Brain microvascular endothelial cell (primary cell): ENCODE measurements around the gene NCBP3.
"Not testable (repeated sequence)": the region's sequence is repeated elsewhere in the genome, so short reads cannot be mapped to it uniquely, and the experiment has no call there.

ENCODE experiments used
- DNase-seq: peaks from one replicate; pipeline ENCODE4 v3.0.0-alpha.2; 2020
- H3K27ac ChIP-seq: fragments of 250-450 bp; sonication (Bioruptor Pico); 2 replicates; pipeline ENCODE4 v1.5.1; 2020; ENCODE audit warnings: mild to moderate bottlenecking, moderate library complexity
- H3K27me3 ChIP-seq: fragments of 250-450 bp; sonication (Bioruptor Pico); replicated peaks from 2 replicates; pipeline ENCODE4 v1.5.1; 2020; ENCODE audit warnings: mild to moderate bottlenecking
- H3K36me3 ChIP-seq: fragments of 250-450 bp; sonication (Bioruptor Pico); replicated peaks from 2 replicates; pipeline ENCODE4 v1.5.1; 2020; ENCODE audit warnings: mild to moderate bottlenecking
- H3K4me3 ChIP-seq: 2 replicates; pipeline ENCODE4 v1.5.1; 2011; ENCODE audit warnings: low read depth, mild to moderate bottlenecking, control low read depth, low read length, moderate library complexity
- CTCF ChIP-seq: IDR thresholded peaks from 2 replicates; pipeline ENCODE4 v1.5.1; 2011; ENCODE audit warnings: low read depth, mild to moderate bottlenecking, moderate library complexity, low read length, control low read depth, inconsistent platforms; ENCODE audit errors: missing control alignments
- in situ Hi-C: cut with HindIII; loops from 2 replicates; pipeline ENCODE4 v1.10.0; 2017; ENCODE audit warnings: low sequenced_read_pairs, low pct_ligation_motif_present

NCBP3 gene

GRCh38 chr17:3848229-3848835 lies 2.3 kb upstream of the NCBP3 start:
- DNase-seq = no peak
- Histone ChIP-seq H3K27ac (no peak overlapping the region), H3K27me3 (no peaks in the 10 kb centered on the region), H3K36me3 (peaks cover 5% of the 10 kb centered on the region), H3K4me3 (no peak overlapping the region)
- TF ChIP-seq CTCF = no peak
- in situ Hi-C loops = no loop called here

GRCh38 chr17:3847165-3847670 lies 1.2 kb upstream of the NCBP3 start:
- in situ Hi-C loops = no loop called here
- Histone ChIP-seq H3K27ac (no peak overlapping the region), H3K36me3 (peaks cover 13% of the 10 kb centered on the region), H3K4me3 (no peak overlapping the region), H3K27me3 (no peaks in the 10 kb centered on the region)
- TF ChIP-seq CTCF = no peak
- no peak for DNase-seq

GRCh38 chr17:3846437-3847164 lies 555 bp upstream of the NCBP3 start:
- in situ Hi-C loops = no loop called here

GRCh38 chr17:3845291-3845620 lies 790 bp downstream of the NCBP3 start:
- TF ChIP-seq CTCF = no peak
- DNase-seq = no peak
- Histone ChIP-seq H3K4me3 (peak overlapping the region; percentile 92), H3K27me3 (no peaks in the 10 kb centered on the region), H3K27ac (no peak overlapping the region), H3K36me3 (peaks cover 22% of the 10 kb centered on the region)
- in situ Hi-C loops = no loop called here

More at GRCh38 chr17:3846437-3847164, 555 bp upstream of the NCBP3 start:
- TF ChIP-seq CTCF = no peak
- H3K36me3 ChIP-seq = peaks cover 16% of the 10 kb centered on the region
- H3K27me3 ChIP-seq = no peaks in the 10 kb centered on the region
- H3K4me3 ChIP-seq = no peak overlapping the region
- no peak for DNase-seq
- H3K27ac ChIP-seq = no peak overlapping the region

GRCh38 chr17:3844556-3844955 lies 1.5 kb downstream of the NCBP3 start:
- peak overlapping the region; percentile 92 for H3K4me3 ChIP-seq

GRCh38 chr17:3843935-3844516 lies 2.0 kb downstream of the NCBP3 start:
- peak; percentile 77 for TF ChIP-seq CTCF
- in situ Hi-C loops = no loop called here
- Histone ChIP-seq H3K4me3 (no peak overlapping the region), H3K27ac (no peak overlapping the region), H3K36me3 (peaks cover 35% of the 10 kb centered on the region), H3K27me3 (no peaks in the 10 kb centered on the region)
- DNase-seq = no peak

More at GRCh38 chr17:3844556-3844955, 1.5 kb downstream of the NCBP3 start:
- DNase-seq, H3K27me3 ChIP-seq, in situ Hi-C loops, H3K27ac ChIP-seq: not testable (repeated sequence)
- peaks cover 30% of the 10 kb centered on the region for H3K36me3 ChIP-seq
